SK-N-SH treated with all-trans-retinoic acid at 6 μM for 48 hours (cell line): ENCODE measurements around the gene PTPRG.

Experiments
- ATAC-seq: fragments of 200-7000 bp; cut with Tn5 transposase; 3 replicates; pipeline ENCODE4 v1.9.1; 2020; ENCODE audit warnings: mild to moderate bottlenecking, moderate library complexity
- ARNTL ChIP-seq: fragments of 450-650 bp; formaldehyde crosslinking; IDR thresholded peaks from 2 replicates; pipeline ENCODE4 v1.5.0; 2020; ENCODE audit warnings: low read depth, mild to moderate bottlenecking, moderate library complexity, borderline replicate concordance
- BACH2 ChIP-seq: fragments of 250-450 bp; sonication (Bioruptor Pico); IDR thresholded peaks from 2 replicates; pipeline ENCODE4 v1.9.0; 2021; ENCODE audit warnings: mild to moderate bottlenecking, borderline replicate concordance
- CREB5 ChIP-seq: fragments of 250-450 bp; sonication (Bioruptor Pico); IDR thresholded peaks from 2 replicates; pipeline ENCODE4 v1.5.1; 2020; ENCODE audit warnings: low read depth, mild to moderate bottlenecking, moderate library complexity
- CSDC2 ChIP-seq: fragments of 250-450 bp; sonication (Bioruptor Pico); IDR thresholded peaks from 2 replicates; pipeline ENCODE4 v1.5.0; 2020; ENCODE audit warnings: mild to moderate bottlenecking, moderate library complexity
- CSRNP3 ChIP-seq: fragments of 250-450 bp; sonication (Bioruptor Pico); IDR thresholded peaks from 2 replicates; pipeline ENCODE4 v1.5.1; 2021; ENCODE audit warnings: mild to moderate bottlenecking, moderate library complexity
- ESRRG ChIP-seq: fragments of 250-450 bp; sonication (Bioruptor Pico); IDR thresholded peaks from 2 replicates; pipeline ENCODE4 v1.6.1; 2021; ENCODE audit warnings: mild to moderate bottlenecking
- GLIS3 ChIP-seq: fragments of 250-450 bp; sonication (Bioruptor Pico); IDR thresholded peaks from 2 replicates; pipeline ENCODE4 v1.5.0; 2020; ENCODE audit warnings: mild to moderate bottlenecking, moderate library complexity
- PPARA ChIP-seq: fragments of 250-450 bp; sonication (Bioruptor Pico); IDR thresholded peaks from 2 replicates; pipeline ENCODE4 v1.5.0; 2020; ENCODE audit warnings: mild to moderate bottlenecking, borderline replicate concordance
- RARB ChIP-seq: fragments of 250-450 bp; sonication (Bioruptor Pico); IDR thresholded peaks from 2 replicates; pipeline ENCODE4 v1.8.0; 2021; ENCODE audit warnings: mild to moderate bottlenecking, moderate library complexity
- SNAI2 ChIP-seq: fragments of 250-450 bp; sonication (Bioruptor Pico); IDR thresholded peaks from 2 replicates; pipeline ENCODE4 v1.5.0; 2020; ENCODE audit warnings: mild to moderate bottlenecking, moderate library complexity
- TCF4 ChIP-seq: fragments of 250-450 bp; sonication (Bioruptor Pico); IDR thresholded peaks from 2 replicates; pipeline ENCODE4 v1.8.0; 2021; ENCODE audit warnings: mild to moderate bottlenecking, moderate library complexity, borderline replicate concordance
- TSHZ2 ChIP-seq: fragments of 250-450 bp; sonication (Bioruptor Pico); IDR thresholded peaks from 2 replicates; pipeline ENCODE4 v1.5.0; 2020; ENCODE audit warnings: mild to moderate bottlenecking, moderate library complexity
- ZC3H10 ChIP-seq: fragments of 250-450 bp; sonication (Bioruptor Pico); IDR thresholded peaks from 2 replicates; pipeline ENCODE4 v1.5.1; 2021; ENCODE audit warnings: mild to moderate bottlenecking, moderate library complexity
- ZFP3 ChIP-seq: fragments of 250-450 bp; sonication (Bioruptor Pico); IDR thresholded peaks from 2 replicates; pipeline ENCODE4 v1.5.0; 2020; ENCODE audit warnings: mild to moderate bottlenecking, moderate library complexity
- ZFP30 ChIP-seq: fragments of 450-650 bp; formaldehyde crosslinking; IDR thresholded peaks from 2 replicates; pipeline ENCODE4 v1.5.0; 2022; ENCODE audit warnings: mild to moderate bottlenecking, moderate library complexity
- ZNF565 ChIP-seq: fragments of 450-650 bp; formaldehyde crosslinking; conservative IDR thresholded peaks from 2 replicates; pipeline ENCODE4 v1.5.0; 2020; ENCODE audit warnings: low read depth, mild to moderate bottlenecking, moderate library complexity
- ZNF70 ChIP-seq: fragments of 450-650 bp; formaldehyde crosslinking; IDR thresholded peaks from 2 replicates; pipeline ENCODE4 v1.5.0; 2020; ENCODE audit warnings: mild to moderate bottlenecking, moderate library complexity
- ZNF8 ChIP-seq: fragments of 450-650 bp; formaldehyde crosslinking; IDR thresholded peaks from 2 replicates; pipeline ENCODE4 v1.5.0; 2020; ENCODE audit warnings: mild to moderate bottlenecking, moderate library complexity
- TF ChIP-seq, protein P1 (sequence below): fragments of 250-450 bp; sonication (Bioruptor Pico); IDR thresholded peaks from 2 replicates; pipeline ENCODE4 v1.8.0; 2020; ENCODE audit warnings: mild to moderate bottlenecking, moderate library complexity, borderline replicate concordance

Gene PTPRG

DNA sequence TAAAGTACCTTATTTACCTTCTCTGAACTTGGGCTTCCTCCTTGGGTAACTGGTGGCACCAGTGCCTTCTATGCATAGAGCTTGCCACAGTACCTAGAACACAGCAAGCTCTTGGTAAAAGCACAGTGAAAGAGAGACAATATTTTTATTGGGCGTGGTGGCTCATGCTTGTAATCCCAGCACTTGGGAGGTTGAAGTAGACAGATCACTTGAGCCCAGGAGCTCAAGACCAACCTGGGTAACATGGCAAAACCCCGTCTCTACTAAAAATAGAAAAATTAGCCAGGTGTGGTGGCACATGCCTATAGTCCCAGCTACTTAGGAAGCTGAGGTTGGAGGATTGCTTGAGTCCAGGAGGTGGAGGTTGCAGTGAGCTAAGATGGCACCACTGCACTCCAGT is 285.1 kb downstream of the PTPRG start:
- ATAC-seq, result no peak
- TF ChIP-seq CSRNP3 (CRISPR knock-in tag) (no peak), GLIS3 (no peak), TSHZ2 (CRISPR knock-in tag) (no peak), ZFP3 (no peak), ZC3H10 (no peak), ZFP30 (CRISPR knock-in tag) (no peak), PPARA (CRISPR knock-in tag) (no peak), ZNF565 (CRISPR knock-in tag) (no peak), CREB5 (CRISPR knock-in tag) (no peak), TCF4 (no peak), ESRRG (no peak), SNAI2 (no peak), BACH2 (CRISPR knock-in tag) (no peak), ZNF70 (CRISPR knock-in tag) (no peak)

DNA sequence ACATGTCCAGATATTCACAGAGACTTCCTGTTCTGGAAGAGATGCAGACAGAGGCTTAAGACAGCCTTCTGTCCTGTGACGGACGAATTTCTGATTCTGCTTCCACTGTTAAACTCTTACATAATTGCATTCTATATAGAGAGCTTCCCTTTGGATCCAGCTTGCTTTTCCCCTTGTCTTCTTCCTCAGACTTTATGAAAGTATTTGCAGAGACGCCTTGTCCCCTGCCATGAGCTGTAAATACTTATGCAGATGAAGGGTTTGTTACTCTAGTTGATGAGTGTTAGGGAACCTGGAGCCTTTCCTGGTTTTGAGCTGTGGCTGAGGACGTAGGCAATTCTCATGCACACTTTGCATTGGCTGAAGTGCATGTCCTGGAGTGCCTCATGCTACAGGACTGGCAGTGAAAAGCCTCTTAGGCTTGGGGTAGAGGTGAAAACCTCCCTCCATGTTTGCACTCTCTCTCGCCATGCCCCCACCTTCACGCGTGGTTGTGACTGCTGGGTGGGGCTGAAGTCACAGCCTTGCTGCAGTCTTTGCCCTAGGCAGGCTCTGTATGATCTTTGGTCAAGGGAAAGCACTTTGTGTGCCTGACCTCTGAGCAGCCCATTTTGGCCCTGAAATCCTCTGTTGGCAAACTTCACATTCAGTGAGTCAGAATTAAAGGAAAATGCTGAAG is 286.6 kb downstream of the PTPRG start:
- TF ChIP-seq, protein P1, sequence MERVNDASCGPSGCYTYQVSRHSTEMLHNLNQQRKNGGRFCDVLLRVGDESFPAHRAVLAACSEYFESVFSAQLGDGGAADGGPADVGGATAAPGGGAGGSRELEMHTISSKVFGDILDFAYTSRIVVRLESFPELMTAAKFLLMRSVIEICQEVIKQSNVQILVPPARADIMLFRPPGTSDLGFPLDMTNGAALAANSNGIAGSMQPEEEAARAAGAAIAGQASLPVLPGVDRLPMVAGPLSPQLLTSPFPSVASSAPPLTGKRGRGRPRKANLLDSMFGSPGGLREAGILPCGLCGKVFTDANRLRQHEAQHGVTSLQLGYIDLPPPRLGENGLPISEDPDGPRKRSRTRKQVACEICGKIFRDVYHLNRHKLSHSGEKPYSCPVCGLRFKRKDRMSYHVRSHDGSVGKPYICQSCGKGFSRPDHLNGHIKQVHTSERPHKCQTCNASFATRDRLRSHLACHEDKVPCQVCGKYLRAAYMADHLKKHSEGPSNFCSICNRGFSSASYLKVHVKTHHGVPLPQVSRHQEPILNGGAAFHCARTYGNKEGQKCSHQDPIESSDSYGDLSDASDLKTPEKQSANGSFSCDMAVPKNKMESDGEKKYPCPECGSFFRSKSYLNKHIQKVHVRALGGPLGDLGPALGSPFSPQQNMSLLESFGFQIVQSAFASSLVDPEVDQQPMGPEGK (CRISPR knock-in tag), result no peak
- TF ChIP-seq ARNTL (CRISPR knock-in tag) (no peak), CSRNP3 (CRISPR knock-in tag) (no peak), GLIS3 (no peak), SNAI2 (no peak)
- peak; percentile 75 for ATAC-seq

GRCh38 chr3:61848885-61849284 is 287.5 kb downstream of the PTPRG start:
- ATAC-seq, result peak; percentile 62
- TF ChIP-seq TCF4 (no peak), ZNF70 (CRISPR knock-in tag) (no peak), ZNF565 (CRISPR knock-in tag) (no peak), CSDC2 (CRISPR knock-in tag) (no peak), ZNF8 (CRISPR knock-in tag) (no peak), RARB (no peak), PPARA (CRISPR knock-in tag) (no peak), CSRNP3 (CRISPR knock-in tag) (no peak), CREB5 (CRISPR knock-in tag) (no peak), ZC3H10 (no peak), TSHZ2 (CRISPR knock-in tag) (no peak), ESRRG (no peak), ZFP3 (no peak), BACH2 (CRISPR knock-in tag) (no peak)
- TF ChIP-seq, protein P1 (CRISPR knock-in tag), result no peak
